Measurements from ENCODE around the gene RPL28.

Gene RPL28

GRCh38 chr19:55370305-55370988 is 15.3 kb upstream of the RPL28 start, which contains the start of gene IL11:
IL11 (minus strand) TSS chr19:55370463; CDS start chr19:55370310, 153 bp downstream.
- no peak for DNase-seq
- in situ Hi-C loops (cut with MboI; ENCODE audit: low pct_unique_long_range_greater_than_20kb, low sequenced_read_pairs): no loop called here

DNA sequence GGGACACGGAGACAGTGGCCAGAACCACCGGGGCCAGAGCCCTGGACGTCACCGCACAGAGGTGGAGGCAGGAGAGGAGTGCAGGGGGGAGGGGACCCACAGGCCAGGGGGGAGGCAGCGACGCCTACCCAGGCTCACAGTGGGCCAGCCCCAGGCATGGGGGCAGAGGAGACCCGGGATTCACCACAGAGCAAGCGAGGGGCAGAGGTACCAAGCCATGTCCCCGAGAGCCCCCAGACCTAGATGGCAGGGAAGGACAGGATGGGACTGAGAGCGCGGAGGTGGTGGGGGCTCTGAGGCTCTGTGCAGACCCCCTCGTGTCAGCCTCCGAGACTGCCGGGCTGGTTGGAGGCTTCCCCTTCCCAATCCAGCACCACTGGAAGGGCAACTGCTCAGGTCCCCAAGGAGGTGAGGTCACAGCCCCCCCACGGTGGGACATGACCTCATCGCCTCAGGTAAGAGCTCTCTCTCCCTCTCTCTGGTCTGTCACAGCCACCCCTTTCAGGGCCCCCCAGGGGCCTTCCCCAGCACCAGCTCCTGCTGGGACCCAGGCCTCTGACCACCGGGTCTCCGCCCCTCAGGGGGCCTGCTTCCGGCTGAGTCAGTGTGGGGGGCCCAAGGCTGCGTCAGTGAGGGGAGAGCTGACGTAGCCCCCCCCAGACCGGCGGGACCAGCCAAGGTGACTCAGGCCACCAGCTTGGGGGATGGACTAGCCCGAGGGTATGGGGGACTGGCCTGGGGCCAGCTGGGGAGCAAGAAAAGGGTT is 13.2 kb upstream of the RPL28 start:
- no peak for DNase-seq
- in situ Hi-C loops (cut with MboI; ENCODE audit: low pct_unique_long_range_greater_than_20kb, low sequenced_read_pairs): no loop called here

GRCh38 chr19:55373306-55373992 is 12.3 kb upstream of the RPL28 start:
- no peak for DNase-seq
- in situ Hi-C loops (cut with MboI; ENCODE audit: low pct_unique_long_range_greater_than_20kb, low sequenced_read_pairs): no loop called here

DNA sequence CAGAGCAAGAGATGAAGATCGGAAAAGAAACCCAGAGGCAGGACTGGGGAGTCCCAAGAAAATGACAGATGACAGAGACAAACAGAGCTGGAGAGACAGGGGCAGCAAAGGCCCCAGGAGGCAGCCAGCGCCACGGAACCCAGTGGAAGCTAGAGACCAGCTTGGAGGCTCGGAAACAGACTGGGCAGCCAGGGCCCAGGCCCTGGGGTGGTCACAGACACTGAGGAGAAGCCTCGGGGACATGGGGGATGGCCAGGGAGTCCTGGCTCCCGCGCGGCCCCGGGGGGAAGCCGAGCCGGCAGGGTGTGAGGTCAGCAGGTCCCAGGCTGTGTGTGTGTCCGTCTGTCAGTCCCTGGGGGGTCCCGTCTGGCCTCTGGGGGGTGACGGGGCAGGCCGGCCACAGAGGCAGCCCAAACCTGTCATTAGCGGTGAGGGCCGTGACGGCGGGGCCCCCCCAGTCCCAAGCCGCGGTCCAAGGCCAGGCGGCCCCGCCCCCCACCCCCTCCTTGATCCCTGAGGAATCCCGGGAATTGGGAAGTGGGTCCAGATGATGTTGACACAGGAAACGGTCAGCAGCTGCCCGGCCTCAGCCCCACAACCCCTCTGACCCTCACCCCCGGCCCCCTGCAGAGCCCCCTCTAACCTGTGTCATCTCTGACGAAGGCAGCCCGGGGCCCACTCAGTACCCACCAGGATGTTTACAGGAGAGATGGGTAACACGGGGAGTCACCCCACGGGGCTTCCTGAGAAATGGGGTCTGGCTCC is 11.6 kb upstream of the RPL28 start:
- DNase-seq: no peak
- in situ Hi-C loops (cut with MboI; ENCODE audit: low pct_unique_long_range_greater_than_20kb, low sequenced_read_pairs): no loop called here

GRCh38 chr19:55376241-55376933 is 9.3 kb upstream of the RPL28 start, which contains the start of gene TMEM190:
TMEM190 (plus strand) TSS chr19:55376826; CDS start chr19:55376854, 28 bp downstream.
- in situ Hi-C loops (cut with MboI; ENCODE audit: low pct_unique_long_range_greater_than_20kb, low sequenced_read_pairs): no loop called here
- DNase-seq: no peak

- no peak for DNase-seq
These were observed 8.2 kb upstream of the RPL28 start for GRCh38 chr19:55377356-55378131.

GRCh38 chr19:55379174-55379573 is 6.6 kb upstream of the RPL28 start:
- DNase-seq: no peak
- in situ Hi-C loops (cut with MboI; ENCODE audit: low pct_unique_long_range_greater_than_20kb, low sequenced_read_pairs): no loop called here

More at GRCh38 chr19:55377356-55378131, 8.2 kb upstream of the RPL28 start:
- in situ Hi-C loops (cut with MboI; ENCODE audit: low pct_unique_long_range_greater_than_20kb, low sequenced_read_pairs): no loop called here

DNA sequence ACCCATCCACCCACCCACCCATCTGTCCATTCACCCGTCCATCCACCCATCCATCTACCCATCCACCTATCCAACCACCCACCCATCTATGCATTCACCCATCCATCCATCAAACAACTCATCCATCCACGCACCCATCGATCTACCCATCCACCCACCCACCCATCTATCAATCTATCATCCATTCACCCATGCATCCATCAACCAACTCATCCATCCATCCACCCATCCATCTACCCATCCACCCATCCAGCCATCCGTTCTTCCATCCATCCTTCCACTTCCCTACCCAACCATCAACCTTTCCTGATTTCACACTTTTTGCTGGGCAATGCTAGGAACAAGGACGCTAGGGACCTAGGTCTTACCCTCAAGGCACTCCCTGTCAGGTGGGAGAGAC is 3.7 kb upstream of the RPL28 start:
- no peak for DNase-seq
- in situ Hi-C loops (cut with MboI; ENCODE audit: low pct_unique_long_range_greater_than_20kb, low sequenced_read_pairs): no loop called here

DNA sequence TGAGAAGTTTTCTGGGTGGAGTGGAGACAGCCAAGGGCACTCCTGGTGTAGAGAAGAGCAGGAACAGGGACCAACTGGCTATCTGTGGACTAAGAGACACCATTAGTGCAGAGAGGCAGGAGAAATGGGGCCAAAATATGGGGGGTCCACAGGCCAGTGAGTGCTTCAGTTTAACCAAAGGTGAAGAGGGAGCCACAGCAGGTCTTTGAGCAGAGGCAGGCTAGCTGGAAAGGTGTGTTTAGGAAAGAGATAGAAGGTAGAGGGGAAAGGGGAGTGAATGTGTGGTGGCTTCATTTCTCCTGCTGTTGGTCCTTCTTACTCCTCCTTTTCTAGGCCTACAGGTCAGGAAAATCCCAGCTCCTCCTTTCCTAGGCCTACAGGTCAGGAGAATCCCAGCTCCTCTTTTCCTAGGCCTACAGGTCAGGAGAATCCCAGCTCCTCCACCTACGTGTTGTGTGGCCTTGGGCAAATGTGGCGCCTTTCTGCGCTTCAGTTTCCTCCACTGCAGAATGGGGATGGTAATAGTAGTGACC is 3.1 kb upstream of the RPL28 start:
- no peak for DNase-seq
- in situ Hi-C loops (cut with MboI; ENCODE audit: low pct_unique_long_range_greater_than_20kb, low sequenced_read_pairs): no loop called here

DNA sequence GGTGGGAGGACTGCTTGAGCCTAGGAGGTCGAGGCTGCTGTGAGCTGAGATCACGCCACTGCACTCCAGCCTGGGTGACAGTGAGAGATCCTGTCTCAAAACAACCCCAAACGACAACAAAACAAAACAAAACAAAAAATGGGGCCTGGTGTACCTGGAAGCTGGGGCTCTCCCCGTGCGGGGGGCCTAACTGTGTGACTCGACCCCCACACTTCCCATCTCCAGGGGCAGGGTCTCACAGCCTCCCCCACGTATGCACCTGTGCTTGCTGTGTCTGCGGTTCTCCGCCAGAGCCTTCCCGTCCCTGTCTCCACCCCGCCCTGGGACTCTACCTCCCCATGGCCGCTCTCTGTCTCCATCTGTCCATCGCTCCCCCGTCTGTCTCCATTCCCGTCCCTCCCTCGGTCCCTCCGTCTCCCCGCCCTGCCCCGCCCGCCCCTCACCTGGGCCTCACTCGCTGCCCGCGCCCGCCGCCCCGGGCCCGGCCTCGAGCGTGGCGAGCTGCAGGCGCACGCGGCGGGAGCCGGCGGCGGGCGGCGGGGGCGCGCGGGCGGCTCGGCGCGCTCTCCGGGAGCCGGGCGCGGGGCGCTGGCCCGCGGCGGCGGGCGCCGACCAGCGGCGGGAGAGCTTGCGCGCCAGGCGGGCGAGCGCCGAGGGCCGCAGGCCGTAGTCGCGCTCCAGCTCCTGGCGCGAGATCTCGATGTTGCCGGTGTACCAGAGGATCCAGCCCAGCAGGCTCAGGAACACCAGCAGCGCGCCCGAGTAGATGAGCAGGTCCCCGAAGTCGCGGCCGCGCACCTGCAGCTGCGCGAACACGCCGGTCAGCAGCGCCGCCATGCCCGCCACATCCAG is 2.2 kb upstream of the RPL28 start:
- in situ Hi-C loops (cut with MboI; ENCODE audit: low pct_unique_long_range_greater_than_20kb, low sequenced_read_pairs): no loop called here
- no peak for DNase-seq

DNA sequence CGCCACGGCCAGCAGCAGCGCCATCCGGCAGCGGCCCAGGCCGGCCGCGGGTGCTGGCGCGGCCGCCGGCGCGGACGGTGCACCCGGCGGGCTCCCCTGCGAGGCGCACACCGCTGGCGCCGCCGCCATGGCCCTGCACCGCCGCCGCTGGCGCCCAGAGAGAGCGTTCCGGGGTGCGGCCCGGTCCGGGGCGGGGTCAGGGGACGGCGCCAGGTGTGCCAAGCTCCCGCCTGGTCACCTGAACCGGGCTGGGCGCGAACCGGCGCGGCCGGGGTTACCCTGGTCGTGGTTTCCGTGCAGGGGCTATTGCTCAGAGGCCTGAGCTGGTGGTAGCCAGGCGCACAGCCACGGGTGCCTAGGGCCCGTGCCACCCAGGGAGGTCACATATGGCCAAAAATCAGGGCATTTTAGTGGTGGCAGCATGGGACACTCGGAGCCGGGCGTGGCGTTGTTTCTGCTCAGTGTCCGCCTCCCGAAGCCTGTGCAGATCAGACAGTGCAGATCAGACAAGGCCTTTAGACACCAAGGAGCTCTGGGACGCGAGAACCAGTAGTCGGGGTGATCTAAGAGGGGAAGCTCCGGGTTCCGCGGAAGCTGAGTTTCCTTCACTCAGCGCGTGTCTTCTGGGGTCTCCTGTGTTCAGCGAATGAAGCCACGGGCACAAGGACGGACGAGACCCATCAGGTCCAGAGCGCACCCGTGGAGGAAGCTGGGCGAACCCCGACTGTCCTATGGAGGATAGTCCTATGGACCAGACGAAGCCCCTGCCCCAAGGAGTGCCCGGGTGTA is 1.4 kb upstream of the RPL28 start, which contains the start of gene TMEM238:
TMEM238 (minus strand) TSS at position 162 of the 789 bp plus-strand sequence; CDS start at position 129, 33 bp downstream.
- in situ Hi-C loops (cut with MboI; ENCODE audit: low pct_unique_long_range_greater_than_20kb, low sequenced_read_pairs): no loop called here
- DNase-seq: no peak

GRCh38 chr19:55384920-55385723 is 610 bp upstream of the RPL28 start:
- in situ Hi-C loops (cut with MboI; ENCODE audit: low pct_unique_long_range_greater_than_20kb, low sequenced_read_pairs): no loop called here
- peak; percentile 96 for DNase-seq

GRCh38 chr19:55386493-55386971 is 800 bp downstream of the RPL28 start:
- in situ Hi-C loops (cut with MboI; ENCODE audit: low pct_unique_long_range_greater_than_20kb, low sequenced_read_pairs): no loop called here
- DNase-seq: no peak

DNA sequence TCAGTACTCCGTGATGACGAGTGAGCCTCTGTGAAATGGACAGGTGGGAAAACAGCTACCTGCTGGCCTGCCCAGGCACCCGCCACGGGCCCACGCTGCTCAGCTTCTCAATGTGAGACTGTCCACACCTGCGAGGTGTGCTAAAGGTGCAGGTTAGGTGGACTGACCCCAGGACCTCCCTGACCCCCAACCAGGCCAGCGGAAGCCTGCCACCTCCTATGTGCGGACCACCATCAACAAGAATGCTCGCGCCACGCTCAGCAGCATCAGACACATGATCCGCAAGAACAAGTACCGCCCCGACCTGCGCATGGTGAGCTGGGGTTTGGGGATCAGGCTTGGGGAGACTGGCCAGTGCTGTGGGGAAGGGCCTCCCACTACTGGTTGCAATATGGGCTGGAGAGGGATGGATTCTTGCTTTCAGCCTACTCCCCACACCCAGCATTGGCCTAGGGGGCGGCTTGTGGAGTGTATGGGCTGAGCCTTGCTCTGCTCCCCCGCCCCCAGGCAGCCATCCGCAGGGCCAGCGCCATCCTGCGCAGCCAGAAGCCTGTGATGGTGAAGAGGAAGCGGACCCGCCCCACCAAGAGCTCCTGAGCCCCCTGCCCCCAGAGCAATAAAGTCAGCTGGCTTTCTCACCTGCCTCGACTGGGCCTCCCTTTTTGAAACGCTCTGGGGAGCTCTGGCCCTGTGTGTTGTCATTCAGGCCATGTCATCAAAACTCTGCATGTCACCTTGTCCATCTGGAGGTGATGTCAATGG is 2.2 kb downstream of the RPL28 start:
- no peak for DNase-seq
- in situ Hi-C loops (cut with MboI; ENCODE audit: low pct_unique_long_range_greater_than_20kb, low sequenced_read_pairs): no loop called here

All from KBM-7 (cell line).